Placental epithelial cell (primary cell): Measurements from ENCODE around the gene SNRPA. TPM values are rescaled to one million over a fixed set of nuclear protein-coding genes. Genes with fewer than 3 reads are reported as not detected.

Experiments
- small RNA-seq: library from RNA; depleted of rRNA; stranded (forward); fragments of <200 nt; gene quantifications from one replicate; pipeline ENCODE3, GENCODE V24; 2012
- total RNA-seq: library from RNA; depleted of rRNA; stranded (reverse); fragments of >200 nt; gene quantifications from 2 replicates; pipeline ENCODE4 v1.2.3, GENCODE V29; 2012

SNRPA gene
- total RNA-seq: 36.1 and 61.5 TPM in 2 replicates

GRCh38 chr19:40750874-40751537, at the start of gene SNRPA:
Gene SNRPA, plus strand, starts transcription at chr19:40751203. Its CDS starts 206 bp downstream, at chr19:40751409.

GRCh38 chr19:40716482-40717324, 34.3 kb upstream of the SNRPA start, which contains the start of the genes COQ8B and ITPKC:
Gene COQ8B, minus strand, starts transcription at chr19:40716886. Its CDS starts 2,254 bp downstream, at chr19:40714632.
Gene ITPKC, plus strand, starts transcription at chr19:40717112. Its CDS starts 24 bp downstream, at chr19:40717136.

GRCh38 chr19:40750058-40750873, 737 bp upstream of the SNRPA start, which contains the start of gene ACTMAP:
Gene ACTMAP, minus strand, starts transcription at chr19:40750477. Its CDS starts 674 bp downstream, at chr19:40749803.

GRCh38 chr19:40774916-40775631, 24.1 kb downstream of the SNRPA start, which contains the start of gene MIA:
Gene MIA, plus strand, starts transcription at chr19:40775521. Its CDS starts 22 bp downstream, at chr19:40775543.

GRCh38 chr19:40777937-40778705, 27.1 kb downstream of the SNRPA start, which contains the start of gene RAB4B:
Gene RAB4B, plus strand, starts transcription at chr19:40778247. Its CDS starts 129 bp downstream, at chr19:40778376.

GRCh38 chr19:40798683-40799557, 47.9 kb downstream of the SNRPA start, which contains the start of gene EGLN2:
Gene EGLN2, plus strand, starts transcription at chr19:40799191. Its CDS starts 1,382 bp downstream, at chr19:40800573.

Small RNA genes lying within 50 kb of the gene (small RNA-seq; reads per million reads assigned to genes)
- gene RNU6-195P: not detected

Other genes starting within 250 kb of the SNRPA start
- gene SHKBP1, start 174.3 kb upstream of the SNRPA start, total RNA-seq: 30.6 and 44.4 TPM in 2 replicates
- 44.7 and 62.8 TPM in 2 replicates for gene LTBP4, start 149.8 kb upstream of the SNRPA start, total RNA-seq
- 38.6 and 39.3 TPM in 2 replicates for gene NUMBL, start 60.6 kb upstream of the SNRPA start, total RNA-seq
- 44.7 and 48.7 TPM in 2 replicates for gene COQ8B, start 34.3 kb upstream of the SNRPA start, total RNA-seq
- gene ITPKC, start 34.1 kb upstream of the SNRPA start, total RNA-seq: 40.1 and 52.2 TPM in 2 replicates
- gene ACTMAP, start 726 bp upstream of the SNRPA start, total RNA-seq: 0.79 and 1.7 TPM in 2 replicates
- gene MIA, start 24.3 kb downstream of the SNRPA start, total RNA-seq: 0.79 TPM in 1 of 2 replicates, not detected in the other
- 10.2 and 16.7 TPM in 2 replicates for gene RAB4B, start 27.0 kb downstream of the SNRPA start, total RNA-seq
- 60.1 and 71.8 TPM in 2 replicates for gene EGLN2, start 48.0 kb downstream of the SNRPA start, total RNA-seq
- gene CYP2A6, start 99.2 kb downstream of the SNRPA start, total RNA-seq: not detected in 2 replicates
- gene CYP2A7, start 131.0 kb downstream of the SNRPA start, total RNA-seq: not detected in 2 replicates
- not detected in 2 replicates for gene CYP2B6, start 240.1 kb downstream of the SNRPA start, total RNA-seq